Measurements from ENCODE around the gene UBXN1.

The UBXN1 gene, protein sequence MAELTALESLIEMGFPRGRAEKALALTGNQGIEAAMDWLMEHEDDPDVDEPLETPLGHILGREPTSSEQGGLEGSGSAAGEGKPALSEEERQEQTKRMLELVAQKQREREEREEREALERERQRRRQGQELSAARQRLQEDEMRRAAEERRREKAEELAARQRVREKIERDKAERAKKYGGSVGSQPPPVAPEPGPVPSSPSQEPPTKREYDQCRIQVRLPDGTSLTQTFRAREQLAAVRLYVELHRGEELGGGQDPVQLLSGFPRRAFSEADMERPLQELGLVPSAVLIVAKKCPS

GRCh38 chr11:62678770-62679696, at the start of gene UBXN1:
TSS of gene UBXN1 (minus strand) at chr11:62679073. CDS start at chr11:62678923, 150 bp downstream.
- DNase-seq (ENCODE audit: low read depth): peak; percentile 85

DNA sequence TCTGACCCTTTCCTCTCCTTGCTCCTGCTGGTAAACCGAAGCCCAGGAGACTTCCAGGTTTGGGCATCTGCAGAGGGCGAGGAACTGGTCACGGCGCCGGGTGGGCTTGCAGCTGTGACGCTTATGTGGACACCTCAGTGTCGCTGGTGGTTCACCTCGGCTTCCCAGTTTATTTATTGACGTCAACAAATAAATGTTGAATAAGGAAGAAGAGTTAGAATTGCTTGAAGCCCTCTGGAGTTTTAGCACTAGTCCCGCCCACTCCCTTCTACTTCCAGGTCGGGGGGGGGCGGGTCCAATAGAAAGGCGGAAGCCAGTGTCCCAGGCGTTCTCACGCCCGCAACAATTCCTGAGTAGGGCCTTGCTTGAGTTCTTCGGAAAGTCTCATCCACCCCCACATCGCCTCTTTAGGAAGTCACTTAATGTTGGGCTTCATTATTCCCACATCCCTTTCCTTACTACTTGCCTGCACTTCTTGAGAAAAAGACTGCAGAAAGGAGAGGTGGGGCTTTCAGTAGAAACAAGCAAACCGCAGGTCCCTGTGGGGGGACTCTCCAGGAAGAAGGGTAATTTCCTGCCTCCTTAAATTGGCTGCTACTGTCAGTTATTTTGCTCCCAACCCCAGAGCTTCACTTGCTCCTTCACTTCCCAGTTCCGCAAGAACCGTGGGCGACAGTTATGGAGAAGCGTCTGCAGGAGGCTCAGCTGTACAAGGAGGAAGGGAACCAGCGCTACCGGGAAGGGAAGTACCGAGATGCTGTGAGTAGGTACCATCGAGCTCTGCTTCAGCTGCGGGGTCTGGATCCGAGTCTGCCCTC, 49.5 kb upstream of the UBXN1 start, which contains the start of gene TTC9C:
TSS of gene TTC9C (plus strand) at position 316 of the 818 bp plus-strand sequence. CDS start at position 679, 363 bp downstream.
- DNase-seq (ENCODE audit: low read depth): peak; percentile 77

DNA sequence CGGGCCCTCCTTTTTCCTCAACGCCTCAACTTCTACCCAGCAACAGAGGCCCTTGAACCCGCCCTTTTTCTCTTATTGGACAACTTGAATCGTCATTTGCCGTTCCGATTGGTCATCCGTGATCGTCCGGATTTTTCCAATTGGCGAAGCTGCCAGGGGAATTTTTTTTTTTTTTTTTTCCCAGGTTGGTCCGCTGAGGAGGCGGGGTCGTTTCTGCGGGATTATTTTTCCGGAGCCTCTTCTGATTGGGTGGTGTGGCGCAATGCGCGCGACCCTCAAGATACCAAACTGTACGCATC, 48.9 kb upstream of the UBXN1 start:
- DNase-seq (ENCODE audit: low read depth): peak; percentile 81

- peak; percentile 97 for DNase-seq (ENCODE audit: low read depth)
Observed at GRCh38 chr11:62727165-62727871, 48.4 kb upstream of the UBXN1 start, which contains the start of gene HNRNPUL2. TSS of gene HNRNPUL2 (minus strand) at chr11:62727457. CDS start at chr11:62727156, 301 bp downstream.

DNA sequence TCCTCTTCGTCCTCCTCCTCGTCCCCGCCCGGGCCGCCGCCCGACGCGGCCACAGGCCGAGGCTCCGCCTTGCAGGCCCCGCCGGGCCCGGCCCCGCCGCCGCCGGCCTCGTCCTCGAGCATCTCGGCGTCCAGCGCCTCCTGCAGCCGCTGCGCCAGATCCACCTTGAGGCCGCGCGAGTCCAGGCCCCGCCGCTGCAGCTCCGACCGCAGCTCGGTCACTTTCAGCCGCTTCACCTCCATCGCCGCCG, 48.0 kb upstream of the UBXN1 start:
- DNase-seq (ENCODE audit: low read depth): no peak

DNA sequence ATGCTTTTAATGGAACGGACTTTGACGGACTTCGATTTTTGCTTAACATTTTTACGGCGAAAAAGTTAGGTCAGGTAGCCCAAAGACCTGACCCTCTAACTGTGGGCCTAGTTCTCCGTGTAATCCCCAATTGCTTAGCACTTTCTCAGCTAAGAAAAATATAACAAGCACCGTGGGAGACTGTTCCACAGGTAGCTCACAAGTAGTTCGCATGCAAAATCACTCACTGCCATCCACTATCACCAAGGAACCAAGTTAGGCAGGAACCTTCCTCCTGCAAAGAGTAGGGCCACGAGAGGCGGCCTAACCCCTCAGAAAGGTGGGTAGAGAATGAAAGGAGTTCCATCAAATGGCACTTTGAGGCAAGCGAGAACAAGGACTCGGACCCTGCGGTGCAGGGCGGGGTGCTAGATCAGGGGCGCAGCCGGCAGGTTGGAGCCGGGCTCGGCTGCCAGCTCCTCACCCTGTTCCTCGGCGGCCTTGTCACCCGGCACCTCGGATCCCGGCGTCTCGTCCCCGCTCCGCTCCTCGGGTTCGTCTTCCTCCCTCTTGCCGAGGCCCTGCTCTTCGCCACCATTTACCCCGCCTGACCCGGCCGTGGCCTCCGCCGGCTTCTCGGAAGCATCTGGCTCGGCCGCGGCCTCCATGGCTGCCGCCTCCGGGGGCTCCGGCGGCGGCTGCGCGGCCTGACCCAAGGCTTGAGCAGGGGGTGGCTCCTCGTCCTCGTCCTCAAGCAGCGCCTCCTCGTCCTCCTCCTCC, 47.5 kb upstream of the UBXN1 start:
- DNase-seq (ENCODE audit: low read depth): no peak

- no peak for DNase-seq (ENCODE audit: low read depth)
Observed at GRCh38 chr11:62725646-62726045, 46.8 kb upstream of the UBXN1 start.

DNA sequence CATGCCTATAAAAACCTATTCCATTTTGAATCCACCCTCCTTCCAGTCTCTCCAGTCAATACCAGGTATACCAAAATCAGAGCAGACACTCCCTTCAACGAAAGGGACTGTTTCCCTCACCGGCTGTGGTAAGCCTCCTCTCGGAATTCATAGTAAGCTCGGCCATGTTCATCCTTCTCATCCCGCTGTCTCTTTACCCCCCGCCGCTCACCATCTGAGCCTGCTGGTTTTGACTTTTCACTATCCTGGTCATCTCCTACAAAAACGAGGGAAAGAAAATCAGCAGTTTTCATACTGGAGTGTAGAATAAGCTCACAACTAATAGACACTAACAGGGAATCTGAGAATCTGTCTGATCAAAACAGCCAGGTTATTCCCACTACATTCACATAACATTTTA, 45.3 kb upstream of the UBXN1 start:
- no peak for DNase-seq (ENCODE audit: low read depth)

GRCh38 chr11:62721994-62722393, 43.1 kb upstream of the UBXN1 start:
- DNase-seq (ENCODE audit: low read depth): no peak

DNA sequence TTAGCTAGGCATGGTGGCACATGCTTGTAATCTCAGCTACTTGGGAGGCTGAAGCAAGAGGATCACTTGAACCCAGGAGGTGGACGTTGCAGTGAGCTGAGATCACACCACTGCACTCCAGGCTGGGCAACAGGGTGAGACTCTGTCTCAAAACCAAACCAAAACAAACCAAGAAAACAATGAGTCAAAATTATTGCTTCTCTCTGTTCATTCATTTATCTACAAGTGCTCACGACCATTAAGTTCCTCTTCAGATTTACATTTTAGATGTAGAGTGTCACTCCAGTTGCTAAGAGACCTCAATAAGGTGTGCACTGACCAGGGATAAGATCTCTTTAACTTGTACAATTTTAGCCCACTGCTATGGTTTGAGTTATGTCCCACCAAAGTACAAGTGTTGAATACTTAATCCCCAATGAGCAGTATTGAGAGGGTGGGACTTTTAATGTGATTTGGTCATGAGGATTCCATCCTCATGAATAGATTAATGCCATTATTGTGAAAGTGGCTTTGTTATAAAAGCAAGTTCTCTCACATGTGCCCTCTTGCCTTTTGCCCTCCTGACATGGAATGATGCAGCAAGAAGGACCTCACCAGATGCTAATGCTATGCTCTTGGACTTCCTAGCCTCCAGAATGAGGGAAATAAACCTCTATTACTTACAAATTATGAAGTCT, 40.6 kb upstream of the UBXN1 start:
- DNase-seq (ENCODE audit: low read depth): no peak

GRCh38 chr11:62716816-62717215, 37.9 kb upstream of the UBXN1 start:
- no peak for DNase-seq (ENCODE audit: low read depth)

- no peak for DNase-seq (ENCODE audit: low read depth)
Observed at GRCh38 chr11:62716206-62716605, 37.3 kb upstream of the UBXN1 start.

- DNase-seq (ENCODE audit: low read depth): no peak
Observed at GRCh38 chr11:62715150-62716130, 36.6 kb upstream of the UBXN1 start.

DNA sequence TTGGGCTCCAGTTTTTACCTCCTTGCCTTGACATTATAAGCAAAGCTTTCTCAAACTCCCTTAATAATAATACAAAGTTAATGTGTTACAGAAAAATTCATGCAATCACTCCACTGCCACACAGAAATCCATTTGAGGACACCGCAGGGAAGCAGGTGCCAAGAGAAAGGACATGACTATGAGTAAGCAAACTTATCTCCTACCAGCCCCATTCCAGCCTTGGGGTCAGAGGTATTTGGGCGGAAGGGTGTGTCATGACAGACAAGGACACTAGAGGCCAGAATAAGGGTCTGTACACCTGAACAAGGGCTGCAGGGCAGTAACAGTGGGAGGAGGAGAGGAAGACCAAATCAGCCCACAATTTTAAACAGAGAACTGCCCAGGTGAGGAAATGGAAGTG, 34.5 kb upstream of the UBXN1 start:
- DNase-seq (ENCODE audit: low read depth): no peak

DNA sequence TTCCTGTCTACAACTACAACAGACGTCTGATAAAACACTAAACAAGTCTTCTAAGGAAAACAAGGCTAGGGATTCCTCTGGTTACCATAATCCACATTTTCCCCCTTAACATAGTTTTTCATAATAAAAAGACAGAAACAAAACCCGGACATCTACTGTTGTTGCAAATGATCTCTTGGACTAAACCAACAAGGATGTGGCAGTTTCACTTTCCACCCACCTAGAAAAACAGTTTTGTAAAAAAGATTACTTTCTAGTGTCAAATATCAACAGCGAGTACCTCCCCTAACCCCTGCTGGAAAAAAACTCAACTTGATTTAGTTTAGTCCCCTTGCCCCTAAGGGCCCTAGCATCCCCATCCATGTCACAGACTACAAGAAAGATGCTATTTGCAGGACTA, 34.0 kb upstream of the UBXN1 start:
- DNase-seq (ENCODE audit: low read depth): no peak

- DNase-seq (ENCODE audit: low read depth): no peak
Observed at GRCh38 chr11:62712276-62712812, 33.5 kb upstream of the UBXN1 start.

DNA sequence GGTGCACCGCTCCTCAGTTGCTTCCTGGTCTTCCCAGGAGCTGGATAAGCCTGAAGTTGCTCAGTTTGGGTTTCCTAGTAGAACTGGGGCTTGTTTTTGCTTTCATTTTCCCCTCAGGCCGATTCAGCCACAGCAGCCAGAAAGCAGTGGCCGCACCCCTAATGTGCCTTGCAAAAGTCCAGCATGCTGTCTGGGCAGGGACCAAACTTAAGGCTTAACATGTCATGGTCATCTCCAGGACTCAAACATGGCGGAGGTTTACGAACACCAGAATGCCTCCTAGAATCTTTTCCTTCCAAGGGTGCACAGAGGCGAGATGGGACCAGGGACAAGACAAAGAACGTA, 31.1 kb upstream of the UBXN1 start:
- peak; percentile 8 for DNase-seq (ENCODE audit: low read depth)

DNA sequence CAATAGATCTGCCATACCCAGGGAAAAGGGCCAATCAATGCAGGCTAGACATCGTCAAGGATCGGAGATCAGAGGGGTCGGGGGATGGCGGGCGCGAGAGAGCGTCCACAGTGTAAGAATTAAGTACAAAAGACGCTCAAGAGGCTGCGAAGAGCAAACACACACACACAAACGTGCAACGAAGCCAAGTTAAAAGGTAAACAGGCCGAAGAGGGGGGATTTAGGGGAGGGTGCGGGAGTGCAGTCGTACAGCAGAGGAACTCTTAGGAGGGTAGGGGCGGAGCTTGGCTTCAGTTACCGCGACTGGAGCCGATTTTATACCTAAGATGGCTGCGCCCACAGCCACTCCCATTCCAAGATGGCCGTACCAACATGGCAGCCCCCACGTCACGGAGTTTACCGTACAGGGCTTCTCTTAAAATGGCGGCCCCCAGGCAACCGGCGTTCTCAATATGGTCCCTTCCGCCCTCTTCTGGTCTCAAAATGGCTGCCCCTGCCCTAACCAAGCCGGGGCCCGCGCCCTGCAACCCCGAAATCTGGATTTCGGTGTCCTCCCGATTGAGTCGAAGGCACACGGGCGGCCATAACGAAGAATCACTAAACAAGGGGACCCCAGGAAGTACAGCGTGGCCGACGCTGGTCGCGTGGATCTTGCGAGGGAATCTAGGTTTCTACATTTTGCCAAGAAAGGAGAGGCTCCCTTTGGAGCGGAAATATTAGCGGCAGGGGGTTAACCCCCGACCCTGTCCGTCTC, 30.6 kb upstream of the UBXN1 start:
- peak; percentile 92 for DNase-seq (ENCODE audit: low read depth)

Data from activated T-cell treated with anti-CD3 and anti-CD28 coated beads for 24 hours (primary cell).